OCI-LY1 (cell line): ENCODE data around the gene SPRR2B.

Experiments
- H2AFZ ChIP-seq: fragments of 200-600 bp; sonication (generic), shearing (Covaris generic); 2 replicates; pipeline ENCODE4 v1.6.0; 2014; ENCODE audit warnings: antibody characterized with exemption, mild to moderate bottlenecking, low read length
- H3F3A ChIP-seq: fragments of 200-600 bp; sonication (generic), shearing (Covaris generic); 2 replicates; pipeline ENCODE4 v1.6.0; 2014; ENCODE audit warnings: mild to moderate bottlenecking, antibody characterized with exemption, low read length, moderate library complexity; ENCODE audit not compliant: insufficient read depth
- H3K27ac ChIP-seq: fragments of 200-600 bp; sonication (generic); 2 replicates; pipeline ENCODE4 v1.5.1; 2014; ENCODE audit warnings: low read length, mixed run types, mild to moderate bottlenecking, low read depth; ENCODE audit not compliant: poor library complexity, severe bottlenecking
- H3K27me3 ChIP-seq: fragments of 200-600 bp; sonication (generic); 2 replicates; pipeline ENCODE4 v1.6.0; 2014; ENCODE audit warnings: antibody characterized with exemption, mild to moderate bottlenecking, low read length, moderate library complexity; ENCODE audit not compliant: insufficient read depth
- H3K36me3 ChIP-seq: fragments of 200-600 bp; sonication (generic); 2 replicates; pipeline ENCODE4 v1.6.1; 2014; ENCODE audit warnings: mild to moderate bottlenecking, antibody characterized with exemption, low read length, moderate library complexity, mixed read lengths; ENCODE audit not compliant: insufficient read depth
- H3K4me1 ChIP-seq: fragments of 200-600 bp; sonication (generic); 2 replicates; pipeline ENCODE4 v1.5.1; 2014; ENCODE audit warnings: mild to moderate bottlenecking, low read length, moderate library complexity; ENCODE audit not compliant: insufficient read depth, severe bottlenecking
- H3K4me2 ChIP-seq: fragments of 200-600 bp; sonication (generic), shearing (Covaris generic); 2 replicates; pipeline ENCODE4 v1.6.1; 2014; ENCODE audit warnings: low read length
- H3K4me3 ChIP-seq: fragments of 200-600 bp; sonication (generic); 2 replicates; pipeline ENCODE4 v1.5.1; 2014; ENCODE audit warnings: low read length, low read depth, mild to moderate bottlenecking, mixed read lengths; ENCODE audit not compliant: poor library complexity, severe bottlenecking
- H3K79me2 ChIP-seq: fragments of 200-600 bp; shearing (Covaris generic); 2 replicates; pipeline ENCODE4 v1.6.1; 2016; ENCODE audit warnings: mixed run types, low read length, mixed read lengths; ENCODE audit not compliant: insufficient read depth
- H3K9ac ChIP-seq: fragments of 200-600 bp; sonication (generic), shearing (Covaris generic); 2 replicates; pipeline ENCODE4 v1.6.1; 2014; ENCODE audit warnings: mild to moderate bottlenecking, low read length, mixed read lengths
- H3K9me2 ChIP-seq: fragments of 200-600 bp; sonication (generic), shearing (Covaris generic); 2 replicates; pipeline ENCODE4 v1.6.1; 2014; ENCODE audit warnings: low read depth, mild to moderate bottlenecking, low read length, mixed read lengths
- H3K9me3 ChIP-seq: fragments of 200-600 bp; shearing (Covaris generic); 2 replicates; pipeline ENCODE4 v1.6.1; 2014; ENCODE audit warnings: low read length, mixed read lengths
- H4K20me1 ChIP-seq: fragments of 200-600 bp; sonication (generic), shearing (Covaris generic); 2 replicates; pipeline ENCODE4 v1.6.0; 2016; ENCODE audit warnings: mild to moderate bottlenecking, low read length; ENCODE audit not compliant: insufficient read depth
- EZH2 ChIP-seq: fragments of 200-600 bp; sonication (generic), shearing (Covaris generic); IDR thresholded peaks from 2 replicates; pipeline ENCODE4 v1.8.0; 2017; ENCODE audit warnings: borderline replicate concordance, mixed run types, mild to moderate bottlenecking, antibody characterized with exemption, low read length, moderate library complexity, mixed read lengths
- TF ChIP-seq, protein P1 (sequence below): fragments of 200-600 bp; sonication (generic), shearing (Covaris generic); IDR thresholded peaks from 2 replicates; pipeline ENCODE4 v1.5.1; 2017; ENCODE audit warnings: mild to moderate bottlenecking, antibody characterized with exemption, low read length, moderate library complexity, mixed read lengths

Gene SPRR2B

DNA sequence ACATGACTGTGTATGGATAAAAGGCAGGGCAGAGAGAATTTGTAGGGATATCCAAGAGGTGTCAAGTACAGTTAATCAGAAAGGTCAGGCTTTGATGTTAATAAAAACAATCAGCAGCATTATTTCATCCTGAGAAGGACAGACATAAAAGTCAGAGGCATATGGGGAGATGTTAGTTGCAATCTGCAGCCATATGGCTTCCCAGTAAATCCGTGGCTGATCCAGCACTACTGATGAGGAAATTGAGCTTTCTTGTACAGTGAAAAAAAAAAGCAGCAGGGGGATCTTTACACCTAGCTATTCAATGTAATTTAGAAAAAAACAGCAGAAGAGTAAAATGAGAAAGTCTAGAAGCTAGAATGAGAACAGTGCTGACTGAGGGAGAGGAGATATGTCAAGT, 42.6 kb downstream of the SPRR2B start:
- no peak overlapping the region for H3K27ac ChIP-seq
- no peaks in the 10 kb centered on the region for H3K79me2 ChIP-seq
- H3K9ac ChIP-seq: no peak overlapping the region
- no peaks in the 10 kb centered on the region for H3K9me2 ChIP-seq
- H3K4me3 ChIP-seq: no peak overlapping the region
- H3K4me1 ChIP-seq: no peaks in the 10 kb centered on the region
- H3K36me3 ChIP-seq: no peaks in the 10 kb centered on the region
- no peaks in the 10 kb centered on the region for H3K27me3 ChIP-seq
- H3K9me3 ChIP-seq: no peaks in the 10 kb centered on the region
- TF ChIP-seq, protein P1, sequence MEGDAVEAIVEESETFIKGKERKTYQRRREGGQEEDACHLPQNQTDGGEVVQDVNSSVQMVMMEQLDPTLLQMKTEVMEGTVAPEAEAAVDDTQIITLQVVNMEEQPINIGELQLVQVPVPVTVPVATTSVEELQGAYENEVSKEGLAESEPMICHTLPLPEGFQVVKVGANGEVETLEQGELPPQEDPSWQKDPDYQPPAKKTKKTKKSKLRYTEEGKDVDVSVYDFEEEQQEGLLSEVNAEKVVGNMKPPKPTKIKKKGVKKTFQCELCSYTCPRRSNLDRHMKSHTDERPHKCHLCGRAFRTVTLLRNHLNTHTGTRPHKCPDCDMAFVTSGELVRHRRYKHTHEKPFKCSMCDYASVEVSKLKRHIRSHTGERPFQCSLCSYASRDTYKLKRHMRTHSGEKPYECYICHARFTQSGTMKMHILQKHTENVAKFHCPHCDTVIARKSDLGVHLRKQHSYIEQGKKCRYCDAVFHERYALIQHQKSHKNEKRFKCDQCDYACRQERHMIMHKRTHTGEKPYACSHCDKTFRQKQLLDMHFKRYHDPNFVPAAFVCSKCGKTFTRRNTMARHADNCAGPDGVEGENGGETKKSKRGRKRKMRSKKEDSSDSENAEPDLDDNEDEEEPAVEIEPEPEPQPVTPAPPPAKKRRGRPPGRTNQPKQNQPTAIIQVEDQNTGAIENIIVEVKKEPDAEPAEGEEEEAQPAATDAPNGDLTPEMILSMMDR: no peak
- TF ChIP-seq EZH2: no peak
- no peak overlapping the region for H3K4me2 ChIP-seq
- no peaks in the 10 kb centered on the region for H3F3A ChIP-seq
- no peak overlapping the region for H2AFZ ChIP-seq
- no peaks in the 10 kb centered on the region for H4K20me1 ChIP-seq

DNA sequence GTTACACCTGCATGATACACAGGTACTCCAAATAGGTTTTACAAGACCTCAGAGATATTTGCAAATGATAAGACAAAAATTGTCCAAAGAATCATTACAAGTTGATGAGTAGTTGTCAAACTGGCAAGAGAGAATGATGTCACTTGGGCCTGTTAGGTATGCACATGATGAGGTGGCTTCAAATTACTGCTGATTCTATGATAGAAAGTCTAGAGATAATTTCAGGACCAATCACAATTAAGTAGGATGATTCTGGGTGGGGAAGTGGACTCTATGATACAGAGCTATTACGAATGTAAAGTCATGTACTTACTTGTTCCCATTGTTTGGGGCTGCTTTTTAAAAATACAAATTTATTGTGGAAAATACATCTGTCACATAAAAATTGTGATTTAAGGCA, 45.6 kb downstream of the SPRR2B start:
- Histone ChIP-seq H3K36me3 (no peaks in the 10 kb centered on the region), H3K79me2 (no peaks in the 10 kb centered on the region), H3K9ac (no peak overlapping the region), H2AFZ (no peak overlapping the region), H4K20me1 (no peaks in the 10 kb centered on the region), H3K4me2 (no peak overlapping the region), H3K9me3 (no peaks in the 10 kb centered on the region), H3K4me3 (no peak overlapping the region), H3K27me3 (no peaks in the 10 kb centered on the region), H3K27ac (no peak overlapping the region), H3K9me2 (no peaks in the 10 kb centered on the region), H3F3A (no peaks in the 10 kb centered on the region), H3K4me1 (no peaks in the 10 kb centered on the region)
- TF ChIP-seq EZH2: no peak
- TF ChIP-seq, protein P1: no peak

DNA sequence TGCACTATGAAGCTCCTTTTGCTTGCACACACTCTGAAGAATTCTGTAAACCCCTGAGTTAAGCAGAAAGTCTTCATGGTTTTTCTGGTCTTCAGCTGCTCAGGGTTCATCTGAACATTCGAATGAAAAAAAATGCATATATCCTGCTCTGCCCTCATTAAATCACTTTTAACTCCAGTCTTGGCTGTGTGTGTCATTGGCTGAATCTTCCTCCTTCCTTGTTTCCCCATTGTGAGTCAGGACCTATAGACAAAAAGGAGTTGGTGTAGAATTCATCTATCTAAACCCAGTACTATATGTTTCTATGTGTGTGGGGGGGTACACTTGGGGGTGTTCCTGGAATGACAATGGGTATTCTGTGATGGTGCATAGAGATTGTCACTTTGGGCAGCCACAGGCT, 47.0 kb downstream of the SPRR2B start:
- H3K9me3 ChIP-seq: no peaks in the 10 kb centered on the region
- no peak overlapping the region for H2AFZ ChIP-seq
- no peaks in the 10 kb centered on the region for H3K27me3 ChIP-seq

More for the DNA sequence above, 47.0 kb downstream of the SPRR2B start:
- Histone ChIP-seq H3K27ac (no peak overlapping the region), H3K36me3 (no peaks in the 10 kb centered on the region), H4K20me1 (no peaks in the 10 kb centered on the region), H3K9ac (no peak overlapping the region), H3F3A (no peaks in the 10 kb centered on the region), H3K79me2 (no peaks in the 10 kb centered on the region), H3K4me3 (no peak overlapping the region), H3K4me1 (no peaks in the 10 kb centered on the region), H3K9me2 (no peaks in the 10 kb centered on the region), H3K4me2 (no peak overlapping the region)
- TF ChIP-seq, protein P1: no peak
- no peak for TF ChIP-seq EZH2
